Measurements from ENCODE around the gene CTSW.

The CTSW gene

GRCh38 chr11:65856689-65857499 lies 22.7 kb upstream of the CTSW start:
- peak; percentile 69 for DNase-seq

GRCh38 chr11:65857500-65857852 lies 22.2 kb upstream of the CTSW start:
- no peak for DNase-seq

DNA sequence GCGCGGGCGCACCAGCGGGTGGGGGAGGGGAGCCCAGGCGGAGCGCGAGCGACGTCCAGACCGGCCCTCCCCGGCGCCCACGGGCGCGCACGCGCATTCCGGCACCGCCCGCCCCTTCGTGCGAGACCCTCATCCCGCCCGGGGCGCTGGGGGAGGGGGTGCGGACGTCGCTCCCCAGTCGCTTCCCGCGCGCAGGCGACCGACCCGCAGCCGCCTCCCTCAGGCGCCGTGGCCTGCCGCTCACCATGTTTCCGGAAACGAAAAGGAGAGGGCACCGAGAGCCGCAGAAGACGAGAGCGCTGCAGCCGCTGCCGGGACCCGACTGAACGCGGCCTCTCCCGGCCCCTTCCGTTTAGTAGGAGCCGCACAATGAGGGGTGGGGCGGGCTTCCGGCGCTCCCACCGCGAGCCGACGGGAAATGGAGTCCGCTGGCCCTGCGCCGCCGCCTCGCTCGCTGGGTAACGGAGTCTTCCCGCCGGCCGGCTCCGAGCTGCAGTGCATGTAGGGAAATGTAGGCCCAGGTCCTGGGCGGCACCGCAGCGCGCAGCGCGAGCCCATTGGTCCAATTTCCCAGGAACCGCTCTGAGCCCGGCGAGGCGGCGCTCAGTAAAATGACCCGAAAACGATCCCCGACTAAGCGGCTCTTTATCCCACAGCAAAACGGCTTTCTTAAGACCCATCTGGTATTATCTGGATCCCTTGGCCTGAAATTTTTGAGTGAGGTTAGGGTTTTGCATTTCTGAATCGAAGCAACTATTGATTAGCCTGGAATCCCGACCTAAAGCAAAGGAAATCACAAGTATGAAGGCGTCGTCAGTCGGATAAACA lies 21.6 kb upstream of the CTSW start, which contains the start of gene CFL1:
Gene CFL1, minus strand, starts transcription at position 328 of the 828 bp plus-strand sequence. Its CDS starts 81 bp downstream, at position 247.
- peak; percentile 98 for DNase-seq

GRCh38 chr11:65858681-65859087 lies 21.0 kb upstream of the CTSW start:
- DNase-seq: no peak

GRCh38 chr11:65859095-65859811 lies 20.4 kb upstream of the CTSW start:
- peak; percentile 99 for DNase-seq

DNA sequence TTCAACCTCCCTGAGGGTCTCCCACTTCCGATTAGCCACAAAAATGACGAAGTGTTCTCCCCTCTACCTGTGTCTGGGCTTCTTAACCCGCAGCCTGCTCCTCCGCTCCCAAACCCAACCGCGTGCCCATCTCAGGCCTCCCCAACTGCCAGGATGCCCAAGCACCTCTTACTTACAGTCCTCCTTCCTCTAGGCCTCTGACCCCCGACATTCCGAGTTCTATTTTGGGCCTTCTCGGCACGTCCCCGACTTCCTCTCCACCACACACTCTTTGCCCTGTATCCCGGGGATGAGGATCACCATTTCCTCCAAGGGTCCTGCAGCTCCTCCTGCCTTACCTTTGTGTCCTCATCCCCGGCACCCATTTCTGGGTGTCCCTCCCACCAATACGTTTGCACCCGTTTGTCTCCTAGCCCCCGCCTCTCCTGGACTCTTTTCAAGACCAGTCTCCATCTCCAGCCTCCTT lies 19.8 kb upstream of the CTSW start:
- DNase-seq: no peak

DNA sequence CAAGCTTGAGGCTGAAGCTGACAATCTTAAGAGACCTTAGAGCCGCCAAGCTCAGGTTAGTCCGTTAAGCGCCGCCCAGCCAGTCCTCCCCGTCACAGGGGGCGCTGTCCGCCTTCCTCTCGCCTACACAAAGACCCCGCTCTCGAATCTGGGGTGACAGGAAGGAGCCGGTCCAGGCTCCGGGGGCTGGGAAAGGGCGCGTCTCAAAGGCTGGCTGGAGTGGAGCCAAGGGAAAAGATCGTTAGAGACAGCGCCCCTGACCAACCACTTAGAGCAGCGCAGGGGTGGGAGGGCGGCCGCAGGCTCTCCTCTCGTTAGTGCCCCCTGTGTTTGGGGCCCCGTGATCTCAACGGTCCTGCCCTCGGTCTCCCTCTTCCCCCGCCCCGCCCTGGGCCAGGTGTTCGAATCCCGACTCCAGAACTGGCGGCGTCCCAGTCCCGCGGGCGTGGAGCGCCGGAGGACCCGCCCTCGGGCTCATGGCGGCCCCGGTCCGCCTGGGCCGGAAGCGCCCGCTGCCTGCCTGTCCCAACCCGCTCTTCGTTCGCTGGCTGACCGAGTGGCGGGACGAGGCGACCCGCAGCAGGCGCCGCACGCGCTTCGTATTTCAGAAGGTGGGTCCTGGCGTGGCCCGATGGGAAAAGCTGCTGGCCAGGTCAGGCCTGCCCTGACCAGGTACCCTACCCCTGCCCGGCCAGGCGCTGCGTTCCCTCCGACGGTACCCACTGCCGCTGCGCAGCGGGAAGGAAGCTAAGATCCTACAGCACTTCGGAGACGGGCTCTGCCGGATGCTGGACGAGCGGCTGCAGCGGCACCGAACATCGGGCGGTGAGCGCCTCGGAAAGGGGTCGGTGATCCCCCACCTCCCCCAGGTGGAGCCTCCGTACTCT lies 19.1 kb upstream of the CTSW start, which contains the start of gene MUS81:
Gene MUS81, plus strand, starts transcription at position 156 of the 887 bp plus-strand sequence. Its CDS starts 321 bp downstream, at position 477.
- peak; percentile 99 for DNase-seq

GRCh38 chr11:65861165-65861505 lies 18.5 kb upstream of the CTSW start:
- DNase-seq: no peak

- no peak for DNase-seq
These were observed 18.0 kb upstream of the CTSW start for GRCh38 chr11:65861533-65862183.

DNA sequence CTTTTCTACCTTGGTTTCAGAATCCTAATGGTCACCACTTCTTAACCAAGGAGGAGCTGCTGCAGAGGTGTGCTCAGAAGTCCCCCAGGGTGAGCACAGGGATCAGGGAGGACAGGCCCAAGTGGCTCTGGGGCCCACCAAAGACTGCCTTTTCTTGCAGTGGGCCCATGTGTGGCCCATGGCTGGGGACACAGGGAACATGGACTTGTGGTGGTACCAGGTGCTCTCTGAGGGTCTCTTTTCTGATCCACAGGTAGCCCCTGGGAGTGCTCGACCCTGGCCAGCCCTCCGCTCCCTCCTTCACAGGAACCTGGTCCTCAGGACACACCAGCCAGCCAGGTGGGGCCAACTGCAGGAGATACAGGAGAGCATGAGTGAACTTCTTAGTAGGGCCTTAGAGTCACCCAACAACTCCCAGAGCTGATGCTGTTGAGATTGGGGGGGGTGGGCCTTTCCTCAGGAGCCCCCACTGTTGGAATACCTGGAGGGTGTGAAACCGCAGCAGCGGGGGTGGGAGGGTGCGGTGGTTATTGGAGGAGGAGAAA lies 17.4 kb upstream of the CTSW start:
- no peak for DNase-seq

- DNase-seq: no peak
These were observed 16.4 kb upstream of the CTSW start for GRCh38 chr11:65862941-65863888.

- DNase-seq: no peak
These were observed 15.5 kb upstream of the CTSW start for GRCh38 chr11:65863889-65864705.

GRCh38 chr11:65864706-65865471 lies 14.7 kb upstream of the CTSW start:
- DNase-seq: no peak

GRCh38 chr11:65865550-65866172 lies 14.0 kb upstream of the CTSW start:
- DNase-seq: no peak

DNA sequence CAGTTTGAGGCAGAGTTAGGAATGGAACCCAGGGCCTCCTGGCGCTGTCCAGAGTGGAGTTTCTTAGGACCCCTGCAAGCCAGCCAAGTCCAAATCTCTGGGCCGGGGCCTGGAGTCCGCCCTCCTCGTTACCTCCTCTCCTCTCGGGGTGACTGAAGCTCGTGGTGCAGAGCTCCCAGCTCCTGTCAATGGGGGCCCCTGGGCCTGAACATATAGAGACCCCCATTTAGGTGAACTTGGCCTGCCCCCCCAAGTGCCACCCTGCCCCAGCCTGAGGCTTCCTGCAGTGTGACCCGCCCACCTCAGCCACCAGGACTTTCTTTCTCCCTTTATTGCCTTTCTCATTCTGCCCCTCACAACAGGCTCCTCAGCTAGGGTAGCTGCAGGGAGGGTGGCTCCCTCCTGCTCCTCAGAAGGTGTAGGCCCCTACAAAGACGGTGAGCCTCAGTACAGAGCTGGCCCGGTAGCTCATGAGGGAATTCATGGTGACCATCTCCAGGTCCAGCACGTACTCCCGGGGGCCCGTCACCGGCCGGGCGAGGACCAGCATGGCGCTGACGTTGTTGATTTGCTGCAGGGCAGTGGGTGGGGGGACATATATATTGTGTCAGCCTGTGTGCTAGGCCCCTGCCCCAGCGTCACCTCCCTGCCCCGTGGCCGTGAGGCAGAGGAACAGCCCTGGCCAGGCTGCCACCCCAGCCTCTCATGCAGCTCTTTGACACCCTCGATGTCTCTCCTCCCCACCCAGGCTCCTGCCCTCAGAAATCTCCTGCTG lies 12.9 kb upstream of the CTSW start:
- no peak for DNase-seq

- DNase-seq: no peak
These were observed 12.2 kb upstream of the CTSW start for GRCh38 chr11:65867284-65868071.

Measured in fibroblast of skin of back (primary cell).